HepG2 (cell line): ENCODE measurements around the gene CFH.

Experiments used
- CHD4 ChIP-seq: fragments of 200-600 bp; sonication (generic); IDR thresholded peaks from 2 replicates; pipeline ENCODE4 v1.7.0; 2017; ENCODE audit warnings: mild to moderate bottlenecking, low read length, borderline replicate concordance
- ZNF605 ChIP-seq: sonication (generic); formaldehyde crosslinking; IDR thresholded peaks from 2 replicates; pipeline ENCODE4 v1.8.0; 2022; ENCODE audit warnings: mild to moderate bottlenecking, missing genetic modification reagents

DNA sequence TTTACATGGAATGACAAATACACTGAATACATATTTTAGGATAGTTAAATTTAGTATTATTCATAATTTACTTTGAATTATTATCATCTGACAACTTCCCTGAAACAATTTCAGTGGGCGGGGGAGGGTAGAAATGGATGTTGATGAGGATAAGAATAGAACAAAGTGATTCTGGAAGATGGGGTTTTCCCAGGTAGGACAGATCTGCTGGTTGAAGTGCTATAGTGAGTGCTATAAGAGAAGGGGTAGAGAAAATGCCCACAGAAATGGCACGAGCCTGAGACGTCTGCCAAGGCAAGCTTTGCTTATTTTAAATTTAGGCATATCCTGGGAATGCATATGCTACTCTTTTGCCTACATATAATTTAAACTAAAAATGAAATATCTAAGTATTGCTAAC lies 3.2 kb downstream of the CFH start:
- TF ChIP-seq ZNF605 (CRISPR knock-in tag) (no peak), CHD4 (no peak)
